DND-41 (cell line): ENCODE measurements around the gene CLDN24.

Experiments
- ATAC-seq: fragments of 200-7000 bp; cut with Tn5 transposase; 3 replicates; pipeline ENCODE4 v1.9.1; 2021; ENCODE audit warnings: low read depth; ENCODE audit not compliant: insufficient read depth
- DNase-seq: peaks from one replicate; pipeline ENCODE4 v3.0.0-alpha.2; 2020
- H2AFZ ChIP-seq: 2 replicates; pipeline ENCODE4 v1.6.0; 2012; ENCODE audit warnings: low read depth, low read length
- H3K27ac ChIP-seq: 2 replicates; pipeline ENCODE4 v1.5.1; 2012; ENCODE audit warnings: low read length, inconsistent platforms
- H3K27me3 ChIP-seq: fragments of 200-600 bp; sonication (generic); 2 replicates; pipeline ENCODE4 v1.6.0; 2012; ENCODE audit warnings: low read length, mild to moderate bottlenecking, inconsistent platforms; ENCODE audit not compliant: insufficient read depth, poor library complexity
- H3K36me3 ChIP-seq: 2 replicates; pipeline ENCODE4 v1.5.1; 2012; ENCODE audit warnings: low read length, inconsistent platforms; ENCODE audit not compliant: insufficient read depth
- H3K4me1 ChIP-seq: 2 replicates; pipeline ENCODE4 v1.5.1; 2012; ENCODE audit warnings: mild to moderate bottlenecking, low read length; ENCODE audit not compliant: insufficient read depth
- H3K4me2 ChIP-seq: 2 replicates; pipeline ENCODE4 v1.6.0; 2012; ENCODE audit warnings: mild to moderate bottlenecking, moderate library complexity, low read length, inconsistent platforms; ENCODE audit not compliant: insufficient read depth
- H3K4me3 ChIP-seq, 2 experiments: fragments of 200-600 bp in 1 of 2; shearing (Covaris generic) in 1 of 2; 2 replicates each; pipeline ENCODE4 v1.5.1; 2012 to 2016; ENCODE audit warnings: inconsistent platforms in 2 of 2, low read length in 2 of 2, mild to moderate bottlenecking in 2 of 2, low read depth in 1 of 2, moderate library complexity in 1 of 2
- H3K79me2 ChIP-seq: 2 replicates; pipeline ENCODE4 v1.6.0; 2012; ENCODE audit warnings: low read length, inconsistent platforms; ENCODE audit not compliant: insufficient read depth
- H3K9ac ChIP-seq: 2 replicates; pipeline ENCODE4 v1.6.0; 2012; ENCODE audit warnings: low read depth, mild to moderate bottlenecking, inconsistent platforms, low read length, moderate library complexity
- H3K9me3 ChIP-seq: 2 replicates; pipeline ENCODE4 v1.5.1; 2012; ENCODE audit warnings: low read length, moderate library complexity, mild to moderate bottlenecking, inconsistent platforms; ENCODE audit not compliant: insufficient read depth, severe bottlenecking
- H4K20me1 ChIP-seq: 2 replicates; pipeline ENCODE4 v1.6.0; 2012; ENCODE audit warnings: low read length; ENCODE audit not compliant: insufficient read depth
- EZH2 ChIP-seq: IDR thresholded peaks from 3 replicates; pipeline ENCODE4 v1.6.1; 2012; ENCODE audit warnings: borderline replicate concordance, low read depth, mild to moderate bottlenecking, moderate library complexity, low read length, inconsistent platforms; ENCODE audit not compliant: severe bottlenecking
- TF ChIP-seq, protein P1 (sequence below): IDR thresholded peaks from 2 replicates; pipeline ENCODE4 v1.5.1; 2012; ENCODE audit warnings: borderline replicate concordance, low read length, moderate library complexity, mild to moderate bottlenecking; ENCODE audit not compliant: poor library complexity, severe bottlenecking; ENCODE audit errors: extremely low read depth

The CLDN24 gene

DNA sequence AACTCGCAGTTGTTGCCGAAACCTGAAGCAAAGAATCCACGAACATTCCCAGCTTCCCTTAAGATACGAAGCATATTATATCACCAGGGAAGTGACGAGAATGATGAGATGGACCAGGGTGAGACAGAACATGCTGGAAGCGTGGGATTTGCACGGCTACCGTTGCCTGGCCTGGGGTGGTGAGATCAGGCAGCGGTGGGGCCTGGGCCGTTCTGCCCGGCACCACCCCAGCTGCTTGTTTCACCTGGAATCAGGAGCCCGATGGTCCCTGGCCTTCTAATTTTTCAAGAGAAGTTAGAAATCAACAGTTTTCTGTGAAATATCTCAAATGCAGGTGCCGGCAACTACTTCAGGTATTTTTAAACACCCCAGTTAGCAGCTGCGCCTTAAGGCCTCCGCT lies 7.9 kb downstream of the CLDN24 start:
- no peak overlapping the region for H2AFZ ChIP-seq
- H3K27me3 ChIP-seq: peaks cover 3% of the 10 kb centered on the region
- no peaks in the 10 kb centered on the region for H4K20me1 ChIP-seq
- H3K9ac ChIP-seq: no peak overlapping the region
- no peaks in the 10 kb centered on the region for H3K4me1 ChIP-seq
- H3K79me2 ChIP-seq: no peaks in the 10 kb centered on the region
- H3K9me3 ChIP-seq: no peaks in the 10 kb centered on the region
- no peak overlapping the region for H3K4me3 ChIP-seq
- ATAC-seq: no peak
- TF ChIP-seq, protein P1, sequence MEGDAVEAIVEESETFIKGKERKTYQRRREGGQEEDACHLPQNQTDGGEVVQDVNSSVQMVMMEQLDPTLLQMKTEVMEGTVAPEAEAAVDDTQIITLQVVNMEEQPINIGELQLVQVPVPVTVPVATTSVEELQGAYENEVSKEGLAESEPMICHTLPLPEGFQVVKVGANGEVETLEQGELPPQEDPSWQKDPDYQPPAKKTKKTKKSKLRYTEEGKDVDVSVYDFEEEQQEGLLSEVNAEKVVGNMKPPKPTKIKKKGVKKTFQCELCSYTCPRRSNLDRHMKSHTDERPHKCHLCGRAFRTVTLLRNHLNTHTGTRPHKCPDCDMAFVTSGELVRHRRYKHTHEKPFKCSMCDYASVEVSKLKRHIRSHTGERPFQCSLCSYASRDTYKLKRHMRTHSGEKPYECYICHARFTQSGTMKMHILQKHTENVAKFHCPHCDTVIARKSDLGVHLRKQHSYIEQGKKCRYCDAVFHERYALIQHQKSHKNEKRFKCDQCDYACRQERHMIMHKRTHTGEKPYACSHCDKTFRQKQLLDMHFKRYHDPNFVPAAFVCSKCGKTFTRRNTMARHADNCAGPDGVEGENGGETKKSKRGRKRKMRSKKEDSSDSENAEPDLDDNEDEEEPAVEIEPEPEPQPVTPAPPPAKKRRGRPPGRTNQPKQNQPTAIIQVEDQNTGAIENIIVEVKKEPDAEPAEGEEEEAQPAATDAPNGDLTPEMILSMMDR: no peak
- TF ChIP-seq EZH2: no peak
- H3K27ac ChIP-seq: no peak overlapping the region
- no peak for DNase-seq
- no peak overlapping the region for H3K4me2 ChIP-seq
- H3K36me3 ChIP-seq: no peaks in the 10 kb centered on the region

DNA sequence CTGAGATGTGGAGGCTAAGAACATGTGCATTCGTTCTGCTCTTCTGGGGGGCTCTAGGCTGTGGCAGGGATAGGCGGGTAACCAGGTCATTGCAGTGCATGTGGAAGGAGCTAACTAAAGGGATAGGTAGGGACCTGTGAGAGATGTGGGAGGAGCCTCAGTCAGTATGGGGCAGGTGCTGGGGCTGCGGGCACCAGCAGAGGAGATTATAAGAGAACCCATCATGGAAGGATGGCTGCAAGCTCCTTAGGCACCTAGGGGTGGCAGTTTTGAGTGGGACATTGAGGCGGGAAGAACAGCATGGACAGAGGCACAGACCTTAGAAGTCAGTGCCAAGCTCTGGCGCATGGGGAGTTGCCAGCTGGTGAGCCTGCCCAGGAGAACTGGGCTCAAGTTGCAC lies 9.4 kb downstream of the CLDN24 start:
- no peak for ATAC-seq

DNA sequence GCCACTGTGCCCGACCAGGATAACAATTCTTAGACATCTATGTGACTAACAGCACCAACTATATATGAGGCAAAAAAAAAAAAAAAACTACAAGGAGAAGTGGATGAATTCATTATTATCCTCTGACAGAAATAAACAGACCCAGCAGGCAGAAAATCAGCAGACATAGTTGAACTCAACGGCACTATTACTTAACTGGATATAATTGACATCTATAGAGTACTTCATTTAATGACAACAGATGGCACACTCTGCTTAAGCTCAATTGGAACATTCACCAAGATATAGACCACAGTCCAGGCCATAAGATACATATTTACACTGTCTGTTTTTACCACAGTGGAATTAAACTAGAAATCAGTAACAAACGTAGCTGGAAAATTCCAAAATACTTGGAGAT lies 15.4 kb downstream of the CLDN24 start:
- Histone ChIP-seq H3K36me3 (no peaks in the 10 kb centered on the region), H3K9ac (no peak overlapping the region), H3K4me1 (no peaks in the 10 kb centered on the region), H3K4me2 (no peak overlapping the region), H3K27ac (no peak overlapping the region), H3K79me2 (no peaks in the 10 kb centered on the region), H3K27me3 (no peaks in the 10 kb centered on the region), H4K20me1 (no peaks in the 10 kb centered on the region), H2AFZ (no peak overlapping the region), H3K4me3 (no peak overlapping the region), H3K9me3 (no peaks in the 10 kb centered on the region)
- ATAC-seq: no peak
- DNase-seq: no peak
- TF ChIP-seq, protein P1: no peak
- no peak for TF ChIP-seq EZH2

More for the DNA sequence above, 9.4 kb downstream of the CLDN24 start:
- H3K4me1 ChIP-seq: no peaks in the 10 kb centered on the region
- no peak for DNase-seq
- no peak overlapping the region for H3K4me2 ChIP-seq
- H3K9me3 ChIP-seq: no peaks in the 10 kb centered on the region
- H3K27ac ChIP-seq: no peak overlapping the region
- H3K9ac ChIP-seq: no peak overlapping the region
- H3K79me2 ChIP-seq: no peaks in the 10 kb centered on the region
- H3K4me3 ChIP-seq: no peak overlapping the region
- TF ChIP-seq EZH2: no peak
- TF ChIP-seq, protein P1: no peak
- peaks cover 3% of the 10 kb centered on the region for H3K27me3 ChIP-seq
- H3K36me3 ChIP-seq: no peaks in the 10 kb centered on the region
- H4K20me1 ChIP-seq: no peaks in the 10 kb centered on the region
- no peak overlapping the region for H2AFZ ChIP-seq

GRCh38 chr4:183304538-183304937 lies 17.7 kb downstream of the CLDN24 start:
- no peak overlapping the region for H3K9ac ChIP-seq
- DNase-seq (no peak), ATAC-seq (no peak)
- no peak overlapping the region for H2AFZ ChIP-seq
- no peaks in the 10 kb centered on the region for H3K4me1 ChIP-seq
- no peaks in the 10 kb centered on the region for H3K9me3 ChIP-seq
- H3K36me3 ChIP-seq: no peaks in the 10 kb centered on the region
- no peak overlapping the region for H3K27ac ChIP-seq
- H4K20me1 ChIP-seq: no peaks in the 10 kb centered on the region
- H3K79me2 ChIP-seq: no peaks in the 10 kb centered on the region
- TF ChIP-seq, protein P1: no peak
- no peak for TF ChIP-seq EZH2
- no peak overlapping the region for H3K4me2 ChIP-seq
- no peak overlapping the region for H3K4me3 ChIP-seq
- no peaks in the 10 kb centered on the region for H3K27me3 ChIP-seq
